ENCODE results near the gene PTTG1IP. TPM values are rescaled to one million over a fixed set of nuclear protein-coding genes. Genes with fewer than 3 reads are reported as not detected.

The PTTG1IP gene
- total RNA-seq, 4 donors from 2014 or later, result 217 to 419 (median 313) TPM

DNA sequence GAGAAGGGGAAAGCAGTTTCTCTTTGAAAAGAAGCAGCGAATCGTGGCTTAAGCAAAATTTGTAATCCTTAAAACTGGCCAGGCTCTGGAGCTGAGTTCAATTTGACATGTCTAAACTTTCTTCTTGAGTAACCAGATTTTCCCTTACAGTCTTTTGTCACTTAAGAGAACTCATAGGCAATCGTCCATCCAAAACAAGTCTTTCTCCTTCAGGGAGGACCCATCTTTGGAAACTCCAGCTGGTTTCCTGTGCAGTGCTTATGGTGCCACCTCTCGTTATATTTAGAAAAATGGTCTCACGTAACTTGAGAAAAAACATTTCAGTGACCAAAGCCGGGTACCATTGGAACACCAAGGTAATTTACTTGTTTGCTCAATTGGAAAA, 1.8 kb upstream of the PTTG1IP start:
- no peak for ATAC-seq
- 20 to 26% methylated on average over 6 of the region's 6 CpGs for WGBS, 2 donors (ENCODE audit: low coverage in 1 of 2)
- Histone ChIP-seq H3K4me1 (peaks cover 0 to 51% (median 26%) of the 10 kb centered on the region in 3 donors), H3K27ac (peak overlapping the region; percentile 94 to 98 (median 96)), H3K36me3 (no peaks in the 10 kb centered on the region), H3K27me3 (no peaks in the 10 kb centered on the region), H3K9me3 (no peaks in the 10 kb centered on the region), H3K4me3 (peak overlapping the region; percentile 74 to 100)
- TF ChIP-seq POLR2AphosphoS5 (IDR thresholded peaks at IDR 0.05) (peak; percentile 21), POLR2A (IDR thresholded peaks at IDR 0.05) (no peak)
- TF ChIP-seq, protein P1, sequence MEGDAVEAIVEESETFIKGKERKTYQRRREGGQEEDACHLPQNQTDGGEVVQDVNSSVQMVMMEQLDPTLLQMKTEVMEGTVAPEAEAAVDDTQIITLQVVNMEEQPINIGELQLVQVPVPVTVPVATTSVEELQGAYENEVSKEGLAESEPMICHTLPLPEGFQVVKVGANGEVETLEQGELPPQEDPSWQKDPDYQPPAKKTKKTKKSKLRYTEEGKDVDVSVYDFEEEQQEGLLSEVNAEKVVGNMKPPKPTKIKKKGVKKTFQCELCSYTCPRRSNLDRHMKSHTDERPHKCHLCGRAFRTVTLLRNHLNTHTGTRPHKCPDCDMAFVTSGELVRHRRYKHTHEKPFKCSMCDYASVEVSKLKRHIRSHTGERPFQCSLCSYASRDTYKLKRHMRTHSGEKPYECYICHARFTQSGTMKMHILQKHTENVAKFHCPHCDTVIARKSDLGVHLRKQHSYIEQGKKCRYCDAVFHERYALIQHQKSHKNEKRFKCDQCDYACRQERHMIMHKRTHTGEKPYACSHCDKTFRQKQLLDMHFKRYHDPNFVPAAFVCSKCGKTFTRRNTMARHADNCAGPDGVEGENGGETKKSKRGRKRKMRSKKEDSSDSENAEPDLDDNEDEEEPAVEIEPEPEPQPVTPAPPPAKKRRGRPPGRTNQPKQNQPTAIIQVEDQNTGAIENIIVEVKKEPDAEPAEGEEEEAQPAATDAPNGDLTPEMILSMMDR (IDR thresholded peaks at IDR 0.05), result peak in 2 of 4 experiments; percentile 14 to 42

DNA sequence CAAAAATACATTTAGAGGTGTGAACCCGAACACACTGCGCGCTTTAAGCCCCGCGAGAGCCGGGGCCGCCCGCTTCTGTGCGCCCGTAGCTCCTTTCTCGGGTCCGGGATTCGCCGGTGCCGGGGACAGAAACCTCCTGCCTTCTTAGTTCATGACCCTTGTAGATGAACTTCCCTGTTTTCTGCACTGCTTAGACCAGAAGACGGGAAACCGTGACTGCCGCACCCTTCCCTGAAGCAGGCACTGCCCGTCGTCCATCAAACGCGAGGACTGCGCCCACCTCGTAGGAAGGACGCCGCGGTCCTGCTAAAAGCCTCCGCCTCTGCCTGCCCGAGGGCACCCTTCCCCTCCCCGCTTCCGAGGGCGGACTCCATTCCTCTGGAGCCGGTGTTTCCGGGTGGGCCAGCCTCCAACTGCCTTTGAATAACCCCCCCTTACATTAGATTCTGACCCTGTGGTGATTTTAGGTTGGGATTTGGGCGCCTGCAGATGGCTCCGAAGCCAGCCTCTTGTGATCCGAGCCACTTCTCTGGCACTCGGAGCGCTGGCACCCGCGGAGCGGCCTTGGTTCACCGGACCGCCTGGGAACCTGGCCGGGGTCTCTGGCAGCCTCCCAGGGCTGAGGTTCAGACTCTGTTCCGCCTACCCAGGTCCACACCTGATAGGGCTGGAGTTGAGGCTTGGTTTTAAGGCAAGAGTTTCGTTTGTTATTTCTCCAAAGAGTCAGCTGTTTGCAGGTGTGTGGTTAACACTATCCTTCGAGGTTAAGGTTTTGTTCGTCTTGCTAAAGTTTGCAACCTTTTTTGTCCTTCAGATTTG, 1.2 kb upstream of the PTTG1IP start:
- Histone ChIP-seq H3K9me3 (no peaks in the 10 kb centered on the region), H3K4me3 (peak overlapping the region; percentile 74 to 100), H3K4me1 (peaks cover 0 to 57% (median 31%) of the 10 kb centered on the region in 3 donors), H3K27me3 (no peaks in the 10 kb centered on the region), H3K36me3 (no peaks in the 10 kb centered on the region), H3K27ac (peak overlapping the region; percentile 94 to 98 (median 96))
- TF ChIP-seq POLR2A (IDR thresholded peaks at IDR 0.05) (peak in 1 of 2 donors; percentile 35), POLR2AphosphoS5 (IDR thresholded peaks at IDR 0.05) (peak; percentile 50), EP300 (IDR thresholded peaks at IDR 0.05) (no peak)
- ATAC-seq, result peak; percentile 23
- WGBS, 2 donors (ENCODE audit: low coverage in 1 of 2), result 12 to 26% methylated on average over 3 to 23 of the region's 49 CpGs

DNA sequence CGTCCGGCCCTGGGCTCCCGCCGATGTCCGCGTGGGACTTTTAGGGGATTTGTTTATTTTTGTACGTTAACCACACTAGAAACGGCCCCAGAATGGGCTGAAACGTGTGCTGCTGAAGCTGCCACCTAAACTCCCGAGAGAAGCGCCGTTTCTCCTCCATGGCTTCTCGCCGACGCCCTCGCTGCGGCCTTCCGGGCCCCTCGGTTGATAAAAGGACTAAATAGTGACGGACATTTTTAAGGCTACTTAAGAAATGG, 678 bp upstream of the PTTG1IP start:
- Histone ChIP-seq H3K27me3 (no peaks in the 10 kb centered on the region), H3K4me3 (peak overlapping the region; percentile 74 to 100), H3K9me3 (no peaks in the 10 kb centered on the region), H3K27ac (peak overlapping the region; percentile 94 to 98 (median 96)), H3K4me1 (peaks cover 0 to 62% (median 36%) of the 10 kb centered on the region in 3 donors), H3K36me3 (no peaks in the 10 kb centered on the region)
- no peak for ATAC-seq
- 20% methylated on average over 12 of the region's 20 CpGs; no CpG with 5 or more reads in 1 of the 2 donors for WGBS, 2 donors (ENCODE audit: low coverage in 1 of 2)
- TF ChIP-seq, protein P1 (IDR thresholded peaks at IDR 0.05), result no peak
- TF ChIP-seq POLR2AphosphoS5 (IDR thresholded peaks at IDR 0.05) (no peak), EP300 (IDR thresholded peaks at IDR 0.05) (no peak), POLR2A (IDR thresholded peaks at IDR 0.05) (no peak)

DNA sequence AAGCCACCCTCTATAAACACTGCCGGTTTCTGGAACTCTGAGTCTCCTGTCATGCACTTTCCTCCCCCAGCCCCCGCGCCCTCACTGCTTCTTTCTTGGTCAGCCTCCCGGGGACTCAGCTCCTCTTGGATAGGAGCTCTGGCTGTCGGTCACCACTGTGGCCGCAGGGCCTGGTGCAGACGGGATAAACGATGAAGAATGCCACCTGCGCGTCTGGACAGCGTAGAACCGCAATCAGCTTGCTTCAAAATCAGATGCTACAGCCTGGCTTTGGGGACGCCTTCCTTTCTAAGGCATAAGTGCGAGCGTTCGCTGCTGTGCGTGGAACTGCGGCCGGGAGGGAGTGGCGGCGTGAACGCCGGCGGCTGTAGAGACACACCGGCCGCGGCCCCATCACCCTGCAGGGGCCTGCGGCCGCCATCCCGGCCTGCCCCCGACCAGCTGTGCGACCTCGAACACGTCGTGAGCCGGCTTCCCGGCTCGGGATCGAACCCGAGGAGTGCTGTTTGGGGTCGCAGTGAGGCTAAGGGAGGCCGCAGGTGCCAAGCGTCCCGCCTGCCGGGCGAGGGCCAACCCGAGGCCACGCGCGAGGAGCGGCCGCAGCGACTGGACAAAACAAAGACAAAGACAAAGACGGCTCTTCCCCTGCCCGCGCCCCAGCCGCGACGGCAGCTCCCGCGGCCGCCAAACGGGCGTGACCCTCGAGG, 688 bp downstream of the PTTG1IP start:
- Histone ChIP-seq H3K27ac (peak overlapping the region; percentile 73 to 98 (median 96)), H3K36me3 (no peaks in the 10 kb centered on the region), H3K4me3 (peak overlapping the region; percentile 74 to 100), H3K4me1 (peaks cover 0 to 76% (median 49%) of the 10 kb centered on the region in 3 donors), H3K9me3 (no peaks in the 10 kb centered on the region), H3K27me3 (no peaks in the 10 kb centered on the region)
- 0 to 4% methylated on average over 2 to 4 of the region's 65 CpGs for WGBS, 2 donors (ENCODE audit: low coverage in 1 of 2)
- ATAC-seq, result no peak
- TF ChIP-seq EP300 (IDR thresholded peaks at IDR 0.05) (no peak), POLR2AphosphoS5 (IDR thresholded peaks at IDR 0.05) (peak; percentile 40), POLR2A (IDR thresholded peaks at IDR 0.05) (no peak)

DNA sequence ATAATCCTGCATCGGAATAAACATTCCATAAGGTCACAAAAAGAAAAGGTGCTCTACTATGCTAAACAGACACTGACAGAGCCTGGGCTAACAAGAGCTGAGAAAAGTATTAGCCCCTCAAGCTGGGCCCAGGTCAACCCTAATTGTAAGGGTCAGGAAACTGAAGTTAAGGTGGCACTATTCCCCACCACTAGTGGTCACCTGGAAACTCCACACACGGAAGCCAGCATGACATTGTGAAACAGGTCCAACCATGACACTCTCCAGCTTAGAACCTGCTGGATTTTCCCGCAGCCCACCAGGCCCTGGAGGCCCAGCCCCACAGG, 1.2 kb downstream of the PTTG1IP start:
- no peak for ATAC-seq
- peak overlapping the region; percentile 74 to 100 for H3K4me3 ChIP-seq
- WGBS, 2 donors (ENCODE audit: low coverage in 1 of 2), result 4 to 17% methylated on average over 3 of the region's 3 CpGs
- H3K4me1 ChIP-seq, result peaks cover 0 to 81% (median 54%) of the 10 kb centered on the region in 3 donors
- TF ChIP-seq POLR2A (IDR thresholded peaks at IDR 0.05) (no peak), POLR2AphosphoS5 (IDR thresholded peaks at IDR 0.05) (no peak), EP300 (IDR thresholded peaks at IDR 0.05) (no peak)
- TF ChIP-seq, protein P1 (IDR thresholded peaks at IDR 0.05), result peak in 2 of 4 experiments; percentile 7 to 22
- H3K36me3 ChIP-seq, result no peaks in the 10 kb centered on the region
- no peaks in the 10 kb centered on the region for H3K27me3 ChIP-seq
- no peaks in the 10 kb centered on the region for H3K9me3 ChIP-seq
- H3K27ac ChIP-seq, result peak overlapping the region; percentile 73 to 98 (median 96)
